Globus pallidus (tissue), 1 donor: ENCODE results near the gene HK1.
"Not testable (repeated sequence)": the region's sequence is repeated elsewhere in the genome, so short reads cannot be mapped to it uniquely, and the experiment has no call there.

Experiments
- DNase-seq: peaks from one replicate; pipeline ENCODE4 v3.0.0-alpha.2; 2015; ENCODE audit warnings: low spot score

HK1 gene

GRCh38 chr10:69259547-69260243, 18.6 kb upstream of the HK1 start:
- DNase-seq = no peak

- no peak for DNase-seq
These were observed 17.1 kb upstream of the HK1 start for GRCh38 chr10:69261184-69261583.

GRCh38 chr10:69262292-69262751, 16.0 kb upstream of the HK1 start:
- DNase-seq = no peak

- no peak for DNase-seq
These were observed 12.8 kb upstream of the HK1 start for GRCh38 chr10:69265521-69265920.

GRCh38 chr10:69268761-69269416, 9.4 kb upstream of the HK1 start:
- no peak for DNase-seq

- no peak for DNase-seq
These were observed 8.5 kb upstream of the HK1 start for GRCh38 chr10:69269761-69270160.

GRCh38 chr10:69270990-69271389, 7.3 kb upstream of the HK1 start:
- DNase-seq = no peak

GRCh38 chr10:69272624-69273023, 5.7 kb upstream of the HK1 start:
- no peak for DNase-seq

GRCh38 chr10:69275444-69275843, 2.9 kb upstream of the HK1 start:
- no peak for DNase-seq

- no peak for DNase-seq
These were observed 1.8 kb upstream of the HK1 start for GRCh38 chr10:69276503-69276902.

- DNase-seq = peak; percentile 5
These were observed 814 bp downstream of the HK1 start for GRCh38 chr10:69279110-69279509.

- DNase-seq = no peak
These were observed 3.5 kb downstream of the HK1 start for GRCh38 chr10:69281507-69282413.

- DNase-seq = not testable (repeated sequence)
These were observed 6.1 kb downstream of the HK1 start for GRCh38 chr10:69284402-69284801.

GRCh38 chr10:69285699-69286098, 7.4 kb downstream of the HK1 start:
- DNase-seq = no peak

- no peak for DNase-seq
These were observed 8.9 kb downstream of the HK1 start for GRCh38 chr10:69287181-69287580.

GRCh38 chr10:69290993-69291392, 12.7 kb downstream of the HK1 start:
- peak; percentile 10 for DNase-seq

GRCh38 chr10:69292459-69292858, 14.2 kb downstream of the HK1 start:
- no peak for DNase-seq

- no peak for DNase-seq
These were observed 16.8 kb downstream of the HK1 start for GRCh38 chr10:69295027-69295636.

- DNase-seq = no peak
These were observed 25.3 kb downstream of the HK1 start for GRCh38 chr10:69303632-69304051.

- DNase-seq = no peak
These were observed 28.1 kb downstream of the HK1 start for GRCh38 chr10:69306421-69306820.

GRCh38 chr10:69307434-69307833, 29.1 kb downstream of the HK1 start:
- no peak for DNase-seq

- not testable (repeated sequence) for DNase-seq
These were observed 30.0 kb downstream of the HK1 start for GRCh38 chr10:69308304-69308703.
